ENCODE results near the gene PLRG1. TPM values are rescaled to one million over a fixed set of nuclear protein-coding genes. Genes with fewer than 3 reads are reported as not detected.
A peak's percentile ranks its signal among the peaks of the same experiment; 100 is the strongest.

The PLRG1 gene
- total and polyA plus RNA-seq, 4 donors: 47.0 to 62.6 (median 60.6) TPM

DNA sequence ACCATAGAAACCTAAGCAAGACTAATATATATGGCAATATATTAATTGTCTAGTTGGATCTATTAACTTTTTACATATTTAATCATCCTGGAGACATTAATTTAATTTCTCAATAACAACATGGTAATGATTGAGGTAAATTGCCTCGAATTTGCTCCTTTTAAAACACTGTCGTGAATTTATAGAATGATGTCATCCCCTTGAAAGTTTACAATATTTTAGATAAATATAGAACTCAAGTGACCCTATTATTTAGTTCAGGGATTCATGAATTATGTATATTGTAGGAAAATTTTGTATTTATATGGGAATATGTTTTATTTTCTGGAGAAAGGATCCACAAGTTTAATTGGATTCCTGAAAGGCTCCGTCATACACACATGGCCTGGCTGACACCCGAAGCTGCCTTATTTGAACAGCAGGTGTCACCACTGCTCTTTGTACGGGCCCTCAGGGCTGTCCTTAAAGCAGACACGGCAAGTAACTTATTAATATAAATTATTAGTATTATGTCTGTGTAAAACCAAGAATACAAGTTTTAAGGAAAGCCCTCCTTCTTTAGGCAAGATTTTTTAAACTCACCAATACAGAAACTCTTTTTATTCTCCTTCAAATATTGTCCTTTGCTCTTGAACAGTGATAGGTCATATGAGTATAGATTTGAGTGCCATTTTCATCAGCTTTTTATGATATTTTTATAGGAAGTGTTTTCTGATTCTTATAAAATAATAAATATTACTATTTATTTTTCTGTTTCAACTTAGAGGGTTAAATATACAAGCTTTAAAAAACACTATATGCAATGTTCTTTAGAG is 1.9 kb upstream of the PLRG1 start:
- TF ChIP-seq CTCF (IDR thresholded peaks at IDR 0.05; ENCODE audit: control extremely low read depth, extremely low read depth): peak; percentile 86

GRCh38 chr4:154545689-154546088 is 4.5 kb downstream of the PLRG1 start:
- TF ChIP-seq CTCF (IDR thresholded peaks at IDR 0.05; ENCODE audit: control extremely low read depth, extremely low read depth): no peak
- 93 to 95% methylated on average over 4 of the region's 4 CpGs for WGBS, 2 donors
- no peak overlapping the region for H3K4me3 ChIP-seq

More for the DNA sequence above, 1.9 kb upstream of the PLRG1 start:
- DNase-seq (peak; percentile 86 to 88 (median 86)), ATAC-seq (ENCODE audit: insufficient read depth, low FRiP score) (peak; percentile 78)
- H3K27ac ChIP-seq (ENCODE audit: low read depth in 1 of 2, low read length in 1 of 2): no peak overlapping the region
- H3K4me1 ChIP-seq (ENCODE audit: control insufficient read depth in 5 of 5, insufficient read depth in 5 of 5, low read length in 5 of 5): peaks cover 0 to 12% (median 6%) of the 10 kb centered on the region in 5 donors
- H3K4me3 ChIP-seq: no peak overlapping the region
- 15 to 28% methylated on average over 6 of the region's 6 CpGs for WGBS, 2 donors
- H3K27me3 ChIP-seq (ENCODE audit: control insufficient read depth in 3 of 3, insufficient read depth in 3 of 3, low read length in 2 of 3): no peaks in the 10 kb centered on the region
- H3K9me3 ChIP-seq (ENCODE audit: control insufficient read depth in 4 of 4, insufficient read depth in 3 of 4, low read length in 3 of 4): no peaks in the 10 kb centered on the region
- H3K9ac ChIP-seq (ENCODE audit: insufficient read depth in 1 of 2, low read length in 2 of 2): no peak overlapping the region
- peaks cover 0 to 4% (median under 1%) of the 10 kb centered on the region in 4 donors for H3K36me3 ChIP-seq (ENCODE audit: control insufficient read depth in 4 of 4, insufficient read depth in 4 of 4, low read length in 4 of 4)

GRCh38 chr4:154542271-154542879 is 7.8 kb downstream of the PLRG1 start:
- H3K4me1 ChIP-seq (ENCODE audit: control insufficient read depth in 5 of 5, insufficient read depth in 5 of 5, low read length in 5 of 5): no peaks in the 10 kb centered on the region
- no peak overlapping the region for H3K4me3 ChIP-seq
- no peaks in the 10 kb centered on the region for H3K9me3 ChIP-seq (ENCODE audit: control insufficient read depth in 4 of 4, insufficient read depth in 3 of 4, low read length in 3 of 4)
- no peak for ATAC-seq (ENCODE audit: insufficient read depth, low FRiP score)
- no peak for TF ChIP-seq CTCF (IDR thresholded peaks at IDR 0.05; ENCODE audit: control extremely low read depth, extremely low read depth)
- no peak for DNase-seq
- H3K36me3 ChIP-seq (ENCODE audit: control insufficient read depth in 4 of 4, insufficient read depth in 4 of 4, low read length in 4 of 4): peaks cover 15 to 78% (median 49%) of the 10 kb centered on the region in 4 donors
- WGBS, 2 donors: 93 to 96% methylated on average over 4 of the region's 4 CpGs
- no peak overlapping the region for H3K9ac ChIP-seq (ENCODE audit: insufficient read depth in 1 of 2, low read length in 2 of 2)
- no peaks in the 10 kb centered on the region for H3K27me3 ChIP-seq (ENCODE audit: control insufficient read depth in 3 of 3, insufficient read depth in 3 of 3, low read length in 2 of 3)
- no peak overlapping the region for H3K27ac ChIP-seq (ENCODE audit: low read depth in 1 of 2, low read length in 1 of 2)

More at GRCh38 chr4:154545689-154546088, 4.5 kb downstream of the PLRG1 start:
- Histone ChIP-seq H3K9me3 (ENCODE audit: control insufficient read depth in 4 of 4, insufficient read depth in 3 of 4, low read length in 3 of 4) (no peaks in the 10 kb centered on the region), H3K4me1 (ENCODE audit: control insufficient read depth in 5 of 5, insufficient read depth in 5 of 5, low read length in 5 of 5) (peaks cover 0 to 12% (median 6%) of the 10 kb centered on the region in 5 donors), H3K27ac (ENCODE audit: low read depth in 1 of 2, low read length in 1 of 2) (no peak overlapping the region), H3K27me3 (ENCODE audit: control insufficient read depth in 3 of 3, insufficient read depth in 3 of 3, low read length in 2 of 3) (no peaks in the 10 kb centered on the region), H3K36me3 (ENCODE audit: control insufficient read depth in 4 of 4, insufficient read depth in 4 of 4, low read length in 4 of 4) (peaks cover 8 to 53% (median 32%) of the 10 kb centered on the region in 4 donors), H3K9ac (ENCODE audit: insufficient read depth in 1 of 2, low read length in 2 of 2) (no peak overlapping the region)
- ATAC-seq (ENCODE audit: insufficient read depth, low FRiP score) (no peak), DNase-seq (no peak)

All from lung (tissue), 12 donors.